Stimulated activated CD4-positive, alpha-beta T cell treated with anti-CD3 and anti-CD28 coated beads, Interleukin-2, amount 100 ng/mL, for 4 hours (primary cell): ENCODE results near the gene EIF4G1.
A peak's percentile ranks its signal among the peaks of the same experiment; 100 is the strongest.
"Not testable (repeated sequence)": the region's sequence is repeated elsewhere in the genome, so short reads cannot be mapped to it uniquely, and the experiment has no call there.

Source experiments
- DNase-seq: peaks from one replicate; pipeline ENCODE4 v3.0.0-alpha.2; 2020; ENCODE audit warnings: low read depth

Gene EIF4G1

DNA sequence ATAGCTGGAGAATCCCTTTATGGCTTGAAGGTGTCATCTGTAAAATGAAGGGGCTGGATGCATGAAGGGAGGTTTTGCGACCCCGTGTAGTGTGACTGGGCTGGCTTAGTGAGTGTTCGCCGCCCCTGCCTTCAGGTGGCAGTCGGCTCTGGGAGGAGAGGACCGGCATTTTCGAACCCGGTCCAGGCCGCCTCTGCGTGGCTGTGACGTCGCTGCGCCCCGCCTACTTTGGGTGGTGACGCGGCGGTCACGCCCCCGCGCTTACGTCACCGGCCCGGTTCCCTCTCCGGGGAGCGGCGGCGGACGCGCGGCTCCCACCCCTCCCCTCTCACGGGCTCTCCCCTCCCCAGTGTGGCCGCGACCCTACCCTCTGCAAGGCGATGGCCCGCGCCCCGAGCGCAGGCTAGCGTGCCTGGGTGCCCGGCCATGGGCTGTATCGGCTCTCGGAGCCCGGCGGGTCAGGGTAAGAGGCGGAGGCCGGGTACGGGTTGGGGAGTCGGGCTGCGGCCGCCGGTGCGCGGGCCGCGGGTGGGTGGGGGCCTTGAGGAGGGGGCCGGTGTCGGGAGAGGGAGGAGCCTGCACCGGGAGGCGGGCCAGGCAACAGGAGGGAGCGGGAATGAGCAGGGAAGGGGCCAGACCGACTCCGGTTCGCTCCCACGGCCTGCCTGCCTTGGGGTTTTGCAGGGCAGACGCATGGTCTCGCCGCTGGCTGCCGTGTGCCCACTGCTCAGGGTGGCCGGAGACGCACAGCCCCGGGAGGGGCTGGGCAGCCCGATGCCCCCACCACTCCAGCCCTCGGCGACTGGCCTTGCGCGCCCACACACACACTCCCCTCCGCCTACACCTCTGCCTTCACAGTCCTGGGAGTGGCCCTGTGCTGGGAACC lies 21.5 kb downstream of the EIF4G1 start:
- peak; percentile 83 for DNase-seq

DNA sequence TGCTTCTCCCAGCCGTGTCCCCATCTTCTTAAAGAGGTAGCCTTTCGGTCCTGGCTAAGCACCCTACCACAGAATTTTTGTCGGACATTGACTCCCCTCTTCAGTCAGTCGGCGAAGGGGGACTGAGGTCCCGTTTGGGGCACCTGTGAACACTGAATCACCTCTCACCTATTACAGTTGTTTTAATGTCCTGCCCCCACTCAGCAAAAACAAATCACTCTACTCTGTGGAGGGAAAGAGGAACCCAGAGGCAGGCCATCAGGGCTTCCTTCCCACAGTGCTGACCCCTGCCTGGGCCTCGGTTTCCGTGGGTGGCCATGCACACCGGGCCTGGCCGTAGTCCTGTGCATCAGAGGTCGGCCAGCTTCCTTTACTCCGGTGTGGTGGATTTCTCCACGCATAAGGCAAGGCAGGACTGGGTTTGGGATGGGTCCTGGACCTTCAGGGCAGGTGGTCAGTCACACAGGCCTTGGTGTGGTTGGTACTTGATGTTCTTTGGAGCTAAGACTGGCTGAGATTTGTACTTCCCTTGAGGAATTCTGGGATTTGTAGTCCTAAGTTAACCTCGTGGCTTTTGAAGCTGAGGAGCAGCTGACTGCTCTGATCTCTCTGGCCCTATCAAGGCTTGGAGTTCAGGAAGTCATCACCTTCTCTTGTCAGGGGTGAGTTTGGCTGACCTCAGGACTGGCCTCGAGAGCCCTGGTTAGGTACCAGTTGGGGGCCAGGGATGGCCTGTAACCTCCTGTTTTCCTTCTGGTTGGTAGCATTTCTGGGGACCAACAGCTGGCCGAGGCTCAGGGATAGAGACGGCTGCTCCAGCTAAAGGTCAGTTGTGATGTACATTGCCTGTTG lies 22.4 kb downstream of the EIF4G1 start:
- no peak for DNase-seq

DNA sequence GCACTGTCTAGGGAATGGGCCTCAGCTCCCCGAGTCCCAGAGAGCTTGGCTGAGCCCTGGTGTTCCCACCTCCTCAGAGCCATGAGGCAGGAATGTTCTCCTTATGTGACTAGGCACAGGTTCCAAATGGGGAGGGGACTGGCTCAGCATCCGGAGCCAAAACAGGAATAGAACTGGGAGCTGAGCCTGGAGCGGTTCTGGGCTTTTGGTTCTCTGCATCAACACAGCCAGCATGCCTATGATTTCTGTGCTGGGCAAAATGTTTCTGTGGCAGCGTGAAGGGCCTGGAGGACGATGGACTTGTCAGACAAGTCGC lies 23.0 kb downstream of the EIF4G1 start, which contains the start of gene FAM131A:
FAM131A (plus strand) TSS at position 202 of the 316 bp plus-strand sequence; CDS start at position 233, 31 bp downstream.
- no peak for DNase-seq

DNA sequence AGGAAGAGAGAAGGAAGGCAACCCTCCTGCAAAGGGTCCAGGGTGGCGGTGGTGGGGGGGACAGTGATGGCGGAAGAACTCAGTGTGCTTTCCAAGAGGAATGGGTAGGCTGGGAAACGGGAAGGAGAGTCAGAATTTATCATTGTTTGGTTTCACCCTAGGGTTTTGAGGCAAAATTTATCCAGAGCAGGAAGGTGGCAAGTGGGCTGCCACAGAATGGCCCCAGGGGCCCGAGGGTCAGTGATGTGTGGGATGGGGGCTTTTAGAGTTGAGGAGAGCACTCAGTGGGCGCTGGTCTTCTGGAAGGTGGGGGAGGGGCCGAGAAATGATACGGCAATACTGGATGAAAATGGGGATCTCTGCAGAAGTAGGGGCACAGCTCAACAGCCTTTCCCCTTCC lies 23.6 kb downstream of the EIF4G1 start:
- no peak for DNase-seq

DNA sequence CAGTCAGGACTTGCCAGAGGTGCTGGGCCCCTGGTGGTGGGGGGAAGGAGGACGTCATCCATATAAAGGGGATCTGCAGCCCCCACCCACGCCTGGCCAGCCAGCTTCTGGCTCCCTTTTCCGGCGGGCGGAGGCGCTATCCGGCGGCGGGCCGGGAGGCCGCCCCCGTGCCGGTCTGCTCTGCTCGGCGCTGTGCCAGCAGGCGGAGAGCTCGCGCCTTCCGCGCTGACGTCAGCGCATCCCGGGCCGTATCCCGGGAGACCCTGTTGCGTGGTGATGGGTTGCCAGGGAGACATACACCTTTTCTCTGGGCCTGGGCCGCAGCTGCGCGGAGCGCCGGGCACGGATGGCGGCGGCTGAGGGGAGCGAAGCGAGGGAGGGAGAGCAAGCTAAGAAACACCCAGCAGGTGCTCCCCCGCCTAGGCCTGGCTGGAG lies 24.1 kb downstream of the EIF4G1 start:
- DNase-seq = no peak

DNA sequence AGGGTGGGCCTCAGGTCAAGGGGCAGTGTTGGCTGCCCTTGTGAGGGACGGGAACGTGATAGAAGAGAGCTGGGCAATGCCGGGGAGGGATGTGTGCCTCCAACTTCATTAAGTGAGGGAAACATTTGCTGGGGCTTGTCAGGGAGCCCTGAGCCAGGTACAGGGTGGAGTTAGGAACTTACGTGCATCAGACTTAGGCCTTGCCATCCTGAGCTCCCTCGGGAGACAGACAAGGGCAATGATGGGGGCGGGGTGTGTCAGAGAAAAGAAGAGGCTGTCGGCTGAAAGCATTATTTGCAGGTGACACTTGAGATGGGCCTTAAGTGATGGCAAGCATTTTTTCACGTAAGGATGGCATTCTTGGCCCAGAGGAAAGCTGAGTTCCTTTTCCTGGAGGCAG lies 24.6 kb downstream of the EIF4G1 start:
- no peak for DNase-seq

DNA sequence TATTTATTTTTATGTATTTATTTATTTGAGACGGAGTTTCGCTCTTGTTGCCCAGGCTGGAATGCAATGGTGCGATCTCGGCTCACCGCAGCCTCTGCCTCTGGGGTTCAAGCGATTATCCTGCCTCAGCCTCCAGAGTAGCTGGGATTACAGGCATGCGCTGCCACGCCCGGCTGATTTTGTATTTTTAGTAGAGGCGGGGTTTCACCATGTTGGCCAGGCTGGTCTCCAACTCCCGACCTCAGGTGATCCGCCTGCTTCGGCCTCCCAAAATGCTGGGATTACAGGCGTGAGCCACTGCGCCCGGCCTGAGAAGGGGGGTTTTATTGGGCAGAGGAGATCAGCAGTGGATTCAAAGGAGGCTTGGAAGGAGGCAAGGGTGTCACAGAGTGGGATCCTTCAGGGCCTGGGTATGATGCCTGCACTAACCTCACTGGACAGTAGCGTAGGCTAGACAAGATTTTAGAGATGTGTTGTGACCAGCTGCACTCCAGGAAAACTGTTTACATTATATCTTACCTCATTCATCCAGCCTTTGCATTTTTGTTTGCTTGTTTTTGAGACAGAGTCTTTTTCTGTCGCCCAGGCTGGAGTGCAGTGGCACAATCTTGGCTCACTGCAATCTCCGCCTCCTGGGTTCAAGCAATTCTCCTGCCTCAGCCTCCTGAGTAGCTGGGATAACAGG lies 25.2 kb downstream of the EIF4G1 start:
- not testable (repeated sequence) for DNase-seq

DNA sequence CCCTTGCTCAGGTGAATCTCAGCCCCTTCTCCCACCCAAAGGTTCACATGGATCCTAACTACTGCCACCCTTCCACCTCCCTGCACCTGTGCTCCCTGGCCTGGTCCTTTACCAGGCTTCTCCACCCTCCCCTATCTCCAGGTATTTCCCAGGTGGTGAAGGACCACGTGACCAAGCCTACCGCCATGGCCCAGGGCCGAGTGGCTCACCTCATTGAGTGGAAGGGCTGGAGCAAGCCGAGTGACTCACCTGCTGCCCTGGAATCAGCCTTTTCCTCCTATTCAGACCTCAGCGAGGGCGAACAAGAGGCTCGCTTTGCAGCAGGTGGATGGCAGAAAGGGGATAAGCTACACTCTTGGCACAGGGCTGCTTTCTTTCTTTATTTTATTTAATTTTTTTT lies 27.5 kb downstream of the EIF4G1 start:
- DNase-seq = no peak

DNA sequence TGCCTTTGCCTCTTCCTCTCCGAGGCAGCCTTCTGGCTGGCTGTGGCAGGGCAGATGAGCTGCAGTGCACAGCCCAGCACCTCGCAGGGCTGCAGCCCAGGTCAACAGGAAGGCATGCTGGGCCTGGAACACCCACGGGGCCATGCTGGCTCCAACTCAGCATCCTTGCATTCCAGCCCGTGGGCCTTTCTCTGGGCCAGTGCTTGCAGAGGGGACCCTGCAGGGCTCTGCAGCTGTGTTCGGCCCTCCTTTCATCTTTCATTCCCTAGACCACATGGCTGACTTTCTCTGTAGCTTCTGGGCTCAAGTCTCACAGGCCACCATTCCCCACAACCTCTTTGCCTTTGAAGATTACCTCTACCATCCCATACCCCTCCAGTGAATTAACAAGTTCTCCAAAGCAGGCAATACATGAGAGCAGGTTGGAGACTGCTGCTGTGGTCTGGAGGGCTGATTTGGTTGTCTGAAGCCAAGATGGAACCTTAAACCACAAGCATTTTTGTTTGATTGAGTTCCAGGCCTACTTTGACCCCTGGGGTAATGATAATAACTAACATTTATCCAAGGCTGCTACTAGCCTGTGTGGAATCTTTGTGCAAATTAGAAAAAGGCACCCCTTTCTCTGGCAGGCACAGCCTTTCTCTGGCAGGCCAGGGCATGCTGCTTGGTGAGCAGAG lies 28.9 kb downstream of the EIF4G1 start:
- no peak for DNase-seq

DNA sequence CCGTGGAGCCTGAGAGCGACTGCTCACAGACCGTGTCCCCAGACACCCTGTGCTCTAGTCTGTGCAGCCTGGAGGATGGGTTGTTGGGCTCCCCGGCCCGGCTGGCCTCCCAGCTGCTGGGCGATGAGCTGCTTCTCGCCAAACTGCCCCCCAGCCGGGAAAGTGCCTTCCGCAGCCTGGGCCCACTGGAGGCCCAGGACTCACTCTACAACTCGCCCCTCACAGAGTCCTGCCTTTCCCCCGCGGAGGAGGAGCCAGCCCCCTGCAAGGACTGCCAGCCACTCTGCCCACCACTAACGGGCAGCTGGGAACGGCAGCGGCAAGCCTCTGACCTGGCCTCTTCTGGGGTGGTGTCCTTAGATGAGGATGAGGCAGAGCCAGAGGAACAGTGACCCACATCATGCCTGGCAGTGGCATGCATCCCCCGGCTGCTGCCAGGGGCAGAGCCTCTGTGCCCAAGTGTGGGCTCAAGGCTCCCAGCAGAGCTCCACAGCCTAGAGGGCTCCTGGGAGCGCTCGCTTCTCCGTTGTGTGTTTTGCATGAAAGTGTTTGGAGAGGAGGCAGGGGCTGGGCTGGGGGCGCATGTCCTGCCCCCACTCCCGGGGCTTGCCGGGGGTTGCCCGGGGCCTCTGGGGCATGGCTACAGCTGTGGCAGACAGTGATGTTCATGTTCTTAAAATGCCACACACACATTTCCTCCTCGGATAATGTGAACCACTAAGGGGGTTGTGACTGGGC lies 30.3 kb downstream of the EIF4G1 start:
- DNase-seq = no peak

DNA sequence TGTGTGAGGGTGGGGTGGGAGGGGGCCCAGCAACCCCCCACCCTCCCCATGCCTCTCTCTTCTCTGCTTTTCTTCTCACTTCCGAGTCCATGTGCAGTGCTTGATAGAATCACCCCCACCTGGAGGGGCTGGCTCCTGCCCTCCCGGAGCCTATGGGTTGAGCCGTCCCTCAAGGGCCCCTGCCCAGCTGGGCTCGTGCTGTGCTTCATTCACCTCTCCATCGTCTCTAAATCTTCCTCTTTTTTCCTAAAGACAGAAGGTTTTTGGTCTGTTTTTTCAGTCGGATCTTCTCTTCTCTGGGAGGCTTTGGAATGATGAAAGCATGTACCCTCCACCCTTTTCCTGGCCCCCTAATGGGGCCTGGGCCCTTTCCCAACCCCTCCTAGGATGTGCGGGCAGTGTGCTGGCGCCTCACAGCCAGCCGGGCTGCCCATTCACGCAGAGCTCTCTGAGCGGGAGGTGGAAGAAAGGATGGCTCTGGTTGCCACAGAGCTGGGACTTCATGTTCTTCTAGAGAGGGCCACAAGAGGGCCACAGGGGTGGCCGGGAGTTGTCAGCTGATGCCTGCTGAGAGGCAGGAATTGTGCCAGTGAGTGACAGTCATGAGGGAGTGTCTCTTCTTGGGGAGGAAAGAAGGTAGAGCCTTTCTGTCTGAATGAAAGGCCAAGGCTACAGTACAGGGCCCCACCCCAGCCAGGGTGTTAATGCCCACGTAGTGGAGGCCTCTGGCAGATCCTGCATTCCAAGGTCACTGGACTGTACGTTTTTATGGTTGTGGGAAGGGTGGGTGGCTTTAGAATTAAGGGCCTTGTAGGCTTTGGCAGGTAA lies 31.1 kb downstream of the EIF4G1 start:
- no peak for DNase-seq

DNA sequence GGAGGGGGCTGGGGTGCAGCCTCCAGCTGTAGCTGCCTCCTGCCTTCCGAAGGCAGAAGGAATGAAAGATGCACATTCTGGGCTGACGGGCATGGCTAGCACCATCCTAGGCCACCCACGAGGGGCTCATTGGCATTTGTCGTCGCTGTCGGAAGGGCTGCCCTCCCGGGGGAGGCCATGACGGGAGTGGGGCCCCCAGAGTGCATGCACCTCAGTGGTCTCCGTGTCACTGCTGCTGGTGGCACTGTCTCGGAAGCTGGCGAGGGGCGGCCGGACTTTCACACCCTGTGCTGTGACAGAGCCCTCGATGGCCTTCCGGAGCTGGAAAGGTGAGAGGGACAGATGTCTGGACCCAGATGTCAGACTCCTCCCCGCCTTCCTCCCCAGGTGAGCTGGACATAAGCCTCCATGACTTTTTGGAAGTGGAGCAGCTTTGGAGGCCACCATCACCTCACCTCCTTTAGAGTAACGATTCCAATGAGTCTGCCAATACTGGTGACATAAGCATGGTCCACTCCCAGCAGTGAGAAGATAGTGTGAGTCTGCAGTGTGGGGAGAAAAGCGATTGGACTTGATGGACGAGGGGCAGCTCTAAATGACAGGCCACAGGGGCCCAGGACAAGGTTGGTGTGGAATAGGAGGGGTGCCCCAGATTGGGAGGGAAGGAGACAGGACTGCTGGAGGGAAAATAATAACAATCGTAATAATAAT lies 32.2 kb downstream of the EIF4G1 start:
- no peak for DNase-seq

DNA sequence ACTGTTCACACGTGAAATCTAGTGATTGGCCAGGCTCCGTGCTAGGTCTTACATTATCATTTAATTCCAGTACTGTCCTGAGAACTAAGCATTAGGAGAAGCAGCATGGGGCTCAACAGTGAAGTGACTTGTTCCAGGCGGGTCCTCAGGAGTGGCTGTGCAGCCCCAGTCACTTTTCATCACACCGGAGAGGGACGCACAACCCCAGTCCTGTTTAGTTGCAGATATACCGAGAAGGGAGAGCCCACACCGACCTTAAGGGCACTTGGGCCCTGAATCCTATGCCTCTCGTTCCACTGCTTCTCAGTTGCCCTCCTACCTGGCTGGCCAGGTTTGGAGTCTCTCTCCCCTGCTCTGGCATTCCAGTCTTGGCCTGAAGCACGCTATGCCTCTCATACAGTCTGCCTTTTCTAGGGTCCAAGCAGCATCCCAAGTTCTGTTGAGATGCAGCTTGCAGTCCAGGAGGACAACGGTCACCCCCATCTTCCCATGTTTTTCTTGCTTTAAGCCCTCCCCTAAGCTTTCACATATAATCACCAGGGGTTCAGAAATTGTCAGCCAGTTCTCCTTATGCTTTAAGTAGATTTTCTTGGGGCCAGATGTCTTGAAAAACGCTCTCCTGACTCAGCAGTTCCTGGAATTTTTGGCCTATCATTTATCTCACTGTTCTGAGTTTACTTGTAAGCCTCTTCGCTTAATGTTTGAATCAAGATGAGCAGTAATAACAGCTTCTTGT lies 33.1 kb downstream of the EIF4G1 start:
- no peak for DNase-seq

DNA sequence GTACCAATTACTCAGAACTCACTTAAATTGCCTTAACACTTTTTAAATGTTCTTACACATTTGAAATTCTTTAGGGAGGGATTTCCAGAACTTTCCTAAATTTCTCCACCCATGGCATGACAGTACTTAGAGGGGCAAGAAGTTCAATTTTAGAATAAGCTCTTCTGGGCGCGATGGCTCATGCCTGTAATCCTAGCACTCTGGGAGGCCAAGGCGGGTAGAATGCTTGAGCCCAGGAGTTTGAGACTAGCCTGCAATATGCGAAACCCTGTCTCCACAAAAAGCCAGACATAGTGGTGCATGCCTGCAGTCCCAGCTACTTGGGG lies 33.6 kb downstream of the EIF4G1 start:
- no peak for DNase-seq

DNA sequence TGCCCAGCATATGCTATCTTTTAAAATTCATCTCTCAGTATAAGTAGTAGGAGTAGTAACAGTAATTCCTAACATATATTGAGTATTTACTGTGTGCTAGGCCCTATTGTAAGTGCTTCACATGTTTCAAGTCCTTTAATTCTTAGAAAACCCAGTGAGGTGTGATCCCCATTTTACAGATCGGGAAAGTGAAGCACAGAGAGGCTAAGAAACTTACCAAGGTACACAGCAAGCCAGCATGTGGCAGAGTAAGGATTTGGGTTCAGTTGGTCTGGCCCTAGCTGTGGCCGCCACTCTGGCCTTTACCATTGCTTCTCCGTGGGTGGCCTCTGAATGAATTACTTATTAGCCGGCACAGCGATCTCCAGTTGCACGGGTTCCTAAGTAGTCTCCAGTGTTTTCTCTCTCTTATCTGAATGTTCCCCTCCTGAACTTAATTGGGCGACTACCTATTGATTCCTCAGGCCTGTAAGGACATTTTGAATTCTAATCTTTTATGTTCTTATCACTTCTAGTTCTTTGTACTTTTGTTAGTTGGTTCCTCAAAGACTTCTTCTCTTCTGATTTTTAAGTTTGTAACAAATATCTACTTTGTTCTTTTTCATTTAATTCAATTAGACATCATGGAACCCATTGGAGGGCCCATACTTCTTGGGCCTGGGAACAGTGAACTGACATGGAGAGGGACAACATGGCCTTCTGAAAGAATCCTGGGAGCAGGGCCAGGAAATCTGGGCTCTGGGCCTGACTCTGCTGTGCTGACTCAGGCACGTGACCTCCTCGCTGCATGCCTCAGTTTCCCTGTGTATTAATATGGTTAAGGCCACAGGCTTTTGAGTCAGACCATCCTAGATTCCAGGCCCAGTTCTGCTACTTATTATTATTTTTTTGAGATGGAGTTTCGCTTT lies 35.4 kb downstream of the EIF4G1 start:
- DNase-seq = no peak

DNA sequence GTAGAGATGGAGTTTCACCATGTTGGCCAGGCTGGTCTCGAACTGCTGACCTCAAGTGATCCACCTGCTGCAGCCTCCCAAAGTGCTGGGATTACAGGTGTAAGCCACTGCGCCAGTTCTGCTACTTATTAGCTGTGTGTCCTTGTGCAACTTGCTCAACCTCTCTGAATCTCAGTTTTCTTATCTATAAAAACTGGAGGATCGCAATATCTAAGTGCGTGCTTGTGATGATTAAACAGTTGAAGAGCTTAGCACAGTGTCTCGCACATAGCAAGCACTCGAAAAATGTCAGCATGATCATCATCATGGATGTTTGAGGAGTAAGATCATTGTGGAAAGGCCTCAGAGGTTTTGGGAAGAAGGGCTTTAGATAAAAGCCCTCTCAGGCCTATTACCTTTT lies 36.2 kb downstream of the EIF4G1 start:
- no peak for DNase-seq

DNA sequence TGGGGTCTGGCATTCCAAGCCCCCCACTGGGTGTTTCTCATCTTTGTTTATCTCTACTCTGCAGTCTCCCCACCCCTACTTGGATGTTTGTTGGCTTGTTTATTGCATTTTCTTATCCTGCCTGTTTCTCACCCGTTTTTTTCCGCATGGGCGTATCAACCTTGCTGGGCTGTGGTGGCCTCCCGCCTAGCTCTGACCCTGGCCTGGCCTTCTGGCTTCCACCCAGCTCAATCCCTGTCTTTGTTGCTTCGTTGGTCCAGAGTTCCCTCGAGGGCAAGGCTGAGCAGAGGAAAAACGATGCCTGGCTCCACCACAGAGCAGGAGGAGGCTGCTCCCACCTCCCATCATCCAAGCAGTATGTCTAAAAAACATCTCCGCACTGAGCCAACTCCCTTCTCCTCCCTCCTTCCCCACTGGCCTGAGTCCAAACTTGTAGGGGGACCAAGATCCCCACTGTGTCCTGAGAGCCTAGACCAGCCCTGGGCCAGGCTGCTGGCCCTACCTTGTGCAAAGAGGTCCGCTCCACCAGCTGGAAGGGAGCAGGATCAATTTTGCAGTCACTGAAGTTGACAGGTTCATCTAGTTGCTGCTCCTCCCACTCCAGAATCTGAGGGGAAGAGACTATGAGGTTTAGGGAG lies 37.2 kb downstream of the EIF4G1 start:
- DNase-seq = no peak
